PFSK-1 (cell line): ENCODE measurements around the gene GCNA.

Experiments used
- FOXP2 ChIP-seq: optimal IDR thresholded peaks from 2 replicates; pipeline ENCODE3; 2011; ENCODE audit warnings: borderline replicate concordance, control low read depth, inconsistent platforms; ENCODE audit not compliant: insufficient read depth; ENCODE audit errors: extremely low read length, extremely low read depth
- POLR2AphosphoS5 ChIP-seq: IDR thresholded peaks from 2 replicates; pipeline ENCODE4 v1.6.1; 2012; ENCODE audit warnings: low read depth, mild to moderate bottlenecking, control low read depth, low read length, moderate library complexity
- SIN3A ChIP-seq: IDR thresholded peaks from 2 replicates; pipeline ENCODE4 v1.6.1; 2012; ENCODE audit warnings: mild to moderate bottlenecking, low read length, moderate library complexity, borderline replicate concordance; ENCODE audit not compliant: insufficient read depth
- TAF1 ChIP-seq: IDR thresholded peaks from 2 replicates; pipeline ENCODE4 v1.6.1; 2012; ENCODE audit warnings: low read length, control low read depth, borderline replicate concordance; ENCODE audit not compliant: insufficient read depth
- TF ChIP-seq, protein P1 (sequence below), 2 experiments: IDR thresholded peaks; 2 replicates each; pipeline versions ENCODE4 v1.6.1 to v1.8.0; 2011 to 2012; ENCODE audit warnings: low read depth in 2 of 2, low read length in 2 of 2, control low read depth in 1 of 2, inconsistent platforms in 1 of 2, mild to moderate bottlenecking in 1 of 2, moderate library complexity in 1 of 2; ENCODE audit not compliant: insufficient read depth in 1 of 2

DNA sequence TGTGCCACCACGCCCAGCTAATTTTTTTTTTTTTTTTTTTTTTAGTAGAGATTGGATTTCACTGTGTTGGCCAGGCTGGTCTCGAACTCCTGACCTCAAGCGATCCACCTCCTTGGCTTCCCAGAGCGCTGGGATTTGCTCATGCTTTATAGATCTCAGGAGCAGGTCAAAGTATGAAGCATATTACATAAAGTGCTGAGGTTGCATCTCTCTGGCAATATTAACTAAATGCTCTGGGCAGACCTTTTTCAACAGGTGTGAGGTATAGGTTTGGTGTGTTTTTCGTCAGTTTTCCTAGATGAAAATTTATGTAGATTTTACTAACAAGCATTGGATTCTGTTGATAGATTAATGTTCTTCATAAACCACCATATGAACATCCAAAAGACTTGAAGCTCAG lies 19.3 kb upstream of the GCNA start:
- TF ChIP-seq, protein P1, sequence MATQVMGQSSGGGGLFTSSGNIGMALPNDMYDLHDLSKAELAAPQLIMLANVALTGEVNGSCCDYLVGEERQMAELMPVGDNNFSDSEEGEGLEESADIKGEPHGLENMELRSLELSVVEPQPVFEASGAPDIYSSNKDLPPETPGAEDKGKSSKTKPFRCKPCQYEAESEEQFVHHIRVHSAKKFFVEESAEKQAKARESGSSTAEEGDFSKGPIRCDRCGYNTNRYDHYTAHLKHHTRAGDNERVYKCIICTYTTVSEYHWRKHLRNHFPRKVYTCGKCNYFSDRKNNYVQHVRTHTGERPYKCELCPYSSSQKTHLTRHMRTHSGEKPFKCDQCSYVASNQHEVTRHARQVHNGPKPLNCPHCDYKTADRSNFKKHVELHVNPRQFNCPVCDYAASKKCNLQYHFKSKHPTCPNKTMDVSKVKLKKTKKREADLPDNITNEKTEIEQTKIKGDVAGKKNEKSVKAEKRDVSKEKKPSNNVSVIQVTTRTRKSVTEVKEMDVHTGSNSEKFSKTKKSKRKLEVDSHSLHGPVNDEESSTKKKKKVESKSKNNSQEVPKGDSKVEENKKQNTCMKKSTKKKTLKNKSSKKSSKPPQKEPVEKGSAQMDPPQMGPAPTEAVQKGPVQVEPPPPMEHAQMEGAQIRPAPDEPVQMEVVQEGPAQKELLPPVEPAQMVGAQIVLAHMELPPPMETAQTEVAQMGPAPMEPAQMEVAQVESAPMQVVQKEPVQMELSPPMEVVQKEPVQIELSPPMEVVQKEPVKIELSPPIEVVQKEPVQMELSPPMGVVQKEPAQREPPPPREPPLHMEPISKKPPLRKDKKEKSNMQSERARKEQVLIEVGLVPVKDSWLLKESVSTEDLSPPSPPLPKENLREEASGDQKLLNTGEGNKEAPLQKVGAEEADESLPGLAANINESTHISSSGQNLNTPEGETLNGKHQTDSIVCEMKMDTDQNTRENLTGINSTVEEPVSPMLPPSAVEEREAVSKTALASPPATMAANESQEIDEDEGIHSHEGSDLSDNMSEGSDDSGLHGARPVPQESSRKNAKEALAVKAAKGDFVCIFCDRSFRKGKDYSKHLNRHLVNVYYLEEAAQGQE (IDR thresholded peaks at IDR 0.05; ENCODE audit: insufficient read depth in 1 of 2, low read depth in 2 of 2, low read length in 2 of 2), result no peak
- TF ChIP-seq TAF1 (no peak), FOXP2 (no peak), SIN3A (no peak), POLR2AphosphoS5 (no peak)
